ENCODE results near the gene TET3. TPM values are rescaled to one million over a fixed set of nuclear protein-coding genes. Genes with fewer than 3 reads are reported as not detected.

TET3 gene
- polyA plus RNA-seq, 1 of the 3 experiments (the other 2 are of a cell fraction) = 1.6 TPM

- ChIA-PET CTCF (no interaction called here), POLR2A (no interaction called here)
- no peaks in the 10 kb centered on the region for H3K79me2 ChIP-seq (ENCODE audit: insufficient read depth)
- H4K20me1 ChIP-seq (ENCODE audit: insufficient read depth) = peaks cover 13% of the 10 kb centered on the region
- H3K27me3 ChIP-seq (ENCODE audit: insufficient read depth) = no peaks in the 10 kb centered on the region
- peaks cover 20 to 63% of the 10 kb centered on the region in 2 experiments; a peak in 3 of 4 replicates for H3K4me1 ChIP-seq (ENCODE audit: control insufficient read depth in 1 of 2, insufficient read depth in 2 of 2, low read depth in 1 of 2, low read length in 1 of 2)
- TF ChIP-seq USF1 (IDR thresholded peaks at IDR 0.05; ENCODE audit: borderline replicate concordance, low read depth) (no peak), ZBTB33 (IDR thresholded peaks at IDR 0.05; ENCODE audit: borderline replicate concordance, low read depth) (no peak), RFX5 (IDR thresholded peaks at IDR 0.05; ENCODE audit: low read length) (no peak), RXRA (IDR thresholded peaks at IDR 0.05; ENCODE audit: borderline replicate concordance, low read depth) (no peak), TEAD4 (IDR thresholded peaks at IDR 0.05; ENCODE audit: borderline replicate concordance, insufficient read depth) (no peak), PBX3 (IDR thresholded peaks at IDR 0.05) (no peak), USF2 (IDR thresholded peaks at IDR 0.05; ENCODE audit: borderline replicate concordance, low read depth, low read length) (no peak), GABPA (IDR thresholded peaks at IDR 0.05; ENCODE audit: low read depth) (no peak), TAF1 (IDR thresholded peaks at IDR 0.05; ENCODE audit: borderline replicate concordance, low read depth, low read length) (no peak)
- no peak overlapping the region for H2AFZ ChIP-seq (ENCODE audit: low read depth)
- no peaks in the 10 kb centered on the region for H3K9me2 ChIP-seq
- H3K9ac ChIP-seq = no peak overlapping the region
- no peaks in the 10 kb centered on the region for H3F3A ChIP-seq (replicated peaks; ENCODE audit: insufficient read depth)
- no peak overlapping the region; a peak in 1 of 4 replicates for H3K27ac ChIP-seq (ENCODE audit: low read depth in 2 of 2, low read length in 1 of 2)
- H3K4me2 ChIP-seq = no peak overlapping the region
- H3K4me3 ChIP-seq (ENCODE audit: low read depth in 2 of 2, low read length in 1 of 2) = no peak overlapping the region
- peaks cover 0 to 17% of the 10 kb centered on the region in 2 experiments for H3K36me3 ChIP-seq (replicated peaks in 1 of 2; ENCODE audit: control insufficient read depth in 1 of 2, insufficient read depth in 2 of 2, low read length in 1 of 2)
- no peak for DNase-seq
- H3K9me3 ChIP-seq = no peaks in the 10 kb centered on the region
- 88% methylated on average over 7 of the region's 8 CpGs for WGBS (ENCODE audit: low lambda C conversion rate)
These were observed 21.1 kb downstream of the TET3 start for GRCh38 chr2:74005786-74006185.

- H3K27me3 ChIP-seq (ENCODE audit: insufficient read depth) = no peaks in the 10 kb centered on the region
- H3K4me1 ChIP-seq (ENCODE audit: control insufficient read depth in 1 of 2, insufficient read depth in 2 of 2, low read depth in 1 of 2, low read length in 1 of 2) = peaks cover 15 to 63% of the 10 kb centered on the region in 2 experiments; a peak in 3 of 4 replicates
- H3K79me2 ChIP-seq (ENCODE audit: insufficient read depth) = no peaks in the 10 kb centered on the region
- no peaks in the 10 kb centered on the region for H3K9me2 ChIP-seq
- H2AFZ ChIP-seq (ENCODE audit: low read depth) = no peak overlapping the region
- peaks cover 0 to 17% of the 10 kb centered on the region in 2 experiments for H3K36me3 ChIP-seq (replicated peaks in 1 of 2; ENCODE audit: control insufficient read depth in 1 of 2, insufficient read depth in 2 of 2, low read length in 1 of 2)
- H4K20me1 ChIP-seq (ENCODE audit: insufficient read depth) = peaks cover 6% of the 10 kb centered on the region
- no peaks in the 10 kb centered on the region for H3F3A ChIP-seq (replicated peaks; ENCODE audit: insufficient read depth)
- no peak for DNase-seq
- no peak overlapping the region for H3K27ac ChIP-seq (ENCODE audit: low read depth in 2 of 2, low read length in 1 of 2)
- no peak overlapping the region for H3K9ac ChIP-seq
- no peaks in the 10 kb centered on the region for H3K9me3 ChIP-seq
- H3K4me2 ChIP-seq = no peak overlapping the region
- TF ChIP-seq MAX (IDR thresholded peaks at IDR 0.05; ENCODE audit: low read depth) = no peak
- TF ChIP-seq IRF3 (IDR thresholded peaks at IDR 0.05; ENCODE audit: low read depth, low read length) = no peak
- no peak for TF ChIP-seq USF2 (IDR thresholded peaks at IDR 0.05; ENCODE audit: borderline replicate concordance, low read depth, low read length)
- no peak for TF ChIP-seq JUND (IDR thresholded peaks at IDR 0.05)
- no peak for TF ChIP-seq YY1 (IDR thresholded peaks at IDR 0.05; ENCODE audit: low read depth)
- no peak for TF ChIP-seq FOXJ3 (CRISPR knock-in tag; IDR thresholded peaks at IDR 0.05)
- TF ChIP-seq RCOR1 (IDR thresholded peaks at IDR 0.05; ENCODE audit: low read length) = no peak
- POLR2A ChIA-PET = no interaction called here
- H3K4me3 ChIP-seq (ENCODE audit: low read depth in 2 of 2, low read length in 1 of 2) = no peak overlapping the region
- CTCF ChIA-PET = no interaction called here
- 79% methylated on average over 5 of the region's 7 CpGs for WGBS (ENCODE audit: low lambda C conversion rate)
These were observed 21.7 kb downstream of the TET3 start for GRCh38 chr2:74006459-74006858.
